GM12878 (cell line): ENCODE measurements around the gene SCYGR2.

Experiments
- IRF3 ChIP-seq: fragments of 450-650 bp; IDR thresholded peaks from 2 replicates; pipeline ENCODE4 v1.6.1; 2014; ENCODE audit warnings: mild to moderate bottlenecking
- NBN ChIP-seq: fragments of 450-650 bp; IDR thresholded peaks from 2 replicates; pipeline ENCODE4 v1.6.1; 2016
- POLR2AphosphoS5 ChIP-seq: IDR thresholded peaks from 2 replicates; pipeline ENCODE4 v1.6.1; 2011; ENCODE audit warnings: mild to moderate bottlenecking, low read length, inconsistent platforms

GRCh38 chr2:227582369-227582768 is 16.3 kb upstream of the SCYGR2 start:
- TF ChIP-seq NBN (no peak), POLR2AphosphoS5 (no peak), IRF3 (no peak)
